HepG2 (cell line): ENCODE measurements around the gene JPH2. TPM values are rescaled to one million over a fixed set of nuclear protein-coding genes. Genes with fewer than 3 reads are reported as not detected.

Source experiments
- CCAR2 ChIP-seq: fragments of 200-400 bp; formaldehyde crosslinking; optimal IDR thresholded peaks from 2 replicates; pipeline ENCODE3; 2018; ENCODE audit warnings: low read depth, mild to moderate bottlenecking, low read length, moderate library complexity
- KDM1A ChIP-seq: IDR thresholded peaks from 2 replicates; pipeline ENCODE4 v1.6.1; 2016; ENCODE audit warnings: missing compliant biosample characterization
- MAFK ChIP-seq, 2 experiments: IDR thresholded peaks in 1 of 2; conservative IDR thresholded peaks in 1 of 2; 2 replicates each; pipeline ENCODE4 v1.6.1; 2011; ENCODE audit warnings: improper control_type of control experiment in 2 of 2, low read length in 2 of 2
- MTA3 ChIP-seq: sonication (generic); formaldehyde crosslinking; IDR thresholded peaks from 2 replicates; pipeline ENCODE4 v1.4.0; 2020; ENCODE audit warnings: missing genetic modification reagents
- NFRKB ChIP-seq: fragments of 450-650 bp; IDR thresholded peaks from 2 replicates; pipeline ENCODE4 v1.6.1; 2017
- PCBP2 ChIP-seq: fragments of 200-400 bp; formaldehyde crosslinking; optimal IDR thresholded peaks from 2 replicates; pipeline ENCODE3; 2018; ENCODE audit warnings: low read length, low read depth; ENCODE audit not compliant: poor library complexity, severe bottlenecking
- POLR2A ChIP-seq, 2 experiments: IDR thresholded peaks; 2 replicates each; pipeline ENCODE4 v1.6.1; 2011; ENCODE audit warnings: low read depth in 2 of 2, low read length in 2 of 2, mild to moderate bottlenecking in 1 of 2, moderate library complexity in 1 of 2; ENCODE audit not compliant: insufficient read depth in 1 of 2
- POLR2G ChIP-seq: fragments of 200-400 bp; formaldehyde crosslinking; IDR thresholded peaks from 2 replicates; pipeline ENCODE4 v1.6.1; 2018; ENCODE audit warnings: mild to moderate bottlenecking, low read depth, low read length, moderate library complexity
- SIX4 ChIP-seq: sonication (generic); formaldehyde crosslinking; IDR thresholded peaks from 2 replicates; pipeline ENCODE4 v1.4.0; 2020; ENCODE audit warnings: missing genetic modification reagents
- SOX13 ChIP-seq, 3 experiments: fragments of 450-650 bp in 1 of 3; sonication (generic) in 1 of 3; formaldehyde crosslinking in 1 of 3; IDR thresholded peaks in 2 of 3; conservative IDR thresholded peaks in 1 of 3; 2 replicates each; pipeline versions ENCODE4 v1.5.0 to v1.6.1; 2016 to 2020; ENCODE audit warnings: antibody characterized with exemption in 1 of 3, mild to moderate bottlenecking in 1 of 3, missing compliant biosample characterization in 1 of 3, missing genetic modification reagents in 1 of 3, moderate library complexity in 1 of 3
- SP5 ChIP-seq: IDR thresholded peaks from 2 replicates; pipeline ENCODE4 v1.6.1; 2016; ENCODE audit warnings: low read depth, borderline replicate concordance
- YEATS2 ChIP-seq: sonication (generic); formaldehyde crosslinking; IDR thresholded peaks from 2 replicates; pipeline ENCODE4 v1.4.0; 2020; ENCODE audit warnings: missing genetic modification reagents, borderline replicate concordance
- ZC3H13 ChIP-seq: sonication (generic); formaldehyde crosslinking; IDR thresholded peaks from 2 replicates; pipeline ENCODE4 v1.8.1; 2023; ENCODE audit warnings: mild to moderate bottlenecking, missing genetic modification reagents, moderate library complexity
- ZFP41 ChIP-seq: sonication (generic); formaldehyde crosslinking; IDR thresholded peaks from 2 replicates; pipeline ENCODE4 v1.4.0; 2020; ENCODE audit warnings: mild to moderate bottlenecking, missing genetic modification reagents, borderline replicate concordance
- ZFP90 ChIP-seq: sonication (generic); formaldehyde crosslinking; IDR thresholded peaks from 2 replicates; pipeline ENCODE4 v1.8.0; 2022; ENCODE audit warnings: missing genetic modification reagents, mild to moderate bottlenecking, inconsistent platforms, borderline replicate concordance
- ZNF225 ChIP-seq: sonication (generic); formaldehyde crosslinking; IDR thresholded peaks from 2 replicates; pipeline ENCODE4 v1.4.0; 2020; ENCODE audit warnings: mild to moderate bottlenecking, missing genetic modification reagents
- ZNF234 ChIP-seq: sonication (generic); formaldehyde crosslinking; conservative IDR thresholded peaks from 2 replicates; pipeline ENCODE4 v1.5.1; 2020; ENCODE audit warnings: mild to moderate bottlenecking, missing genetic modification reagents
- ZNF34 ChIP-seq: sonication (generic); formaldehyde crosslinking; IDR thresholded peaks from 2 replicates; pipeline ENCODE4 v1.4.0; 2020; ENCODE audit warnings: mild to moderate bottlenecking, missing genetic modification reagents, borderline replicate concordance
- ZNF549 ChIP-seq: sonication (generic); formaldehyde crosslinking; IDR thresholded peaks from 2 replicates; pipeline ENCODE4 v1.5.0; 2020; ENCODE audit warnings: missing genetic modification reagents
- ZSCAN25 ChIP-seq: sonication (generic); formaldehyde crosslinking; IDR thresholded peaks from 2 replicates; pipeline ENCODE4 v1.8.0; 2022; ENCODE audit warnings: mild to moderate bottlenecking, missing genetic modification reagents
- polyA plus RNA-seq, 8 experiments: library from polyadenylated mRNA; depleted of rRNA in 3 of 8; stranded (reverse) in 7 of 8; unstranded in 1 of 8; fragments of >200 nt; fragmentation: Illumina TruSeq in 4 of 8; extraction: Trizol in 4 of 8; gene quantifications; 2 replicates each; pipeline versions ENCODE4 v1.2.1 to v1.2.3, GENCODE V29; 2011 to 2016; ENCODE audit warnings: low read depth in 4 of 8, missing spikeins in 1 of 8, mixed read lengths in 1 of 8; ENCODE audit not compliant: insufficient read depth in 1 of 8
- total RNA-seq, 5 experiments: library from RNA; depleted of rRNA; stranded (reverse); fragments of >200 nt; fragmentation: Illumina TruSeq; extraction: Trizol; gene quantifications; 2 replicates each; pipeline ENCODE4 v1.2.3, GENCODE V29; 2016; ENCODE audit warnings: low read depth in 1 of 5
- TF ChIP-seq, protein P1 (sequence below): IDR thresholded peaks from 2 replicates; pipeline ENCODE4 v1.6.1; 2016; ENCODE audit warnings: missing biosample characterization, missing genetic modification reagents, low read depth
- TF ChIP-seq, protein P2 (sequence below): IDR thresholded peaks from 2 replicates; pipeline ENCODE4 v1.6.1; 2016; ENCODE audit warnings: missing compliant biosample characterization, missing genetic modification reagents, borderline replicate concordance
- TF ChIP-seq, protein P3 (sequence below): fragments of 450-650 bp; IDR thresholded peaks from 2 replicates; pipeline ENCODE4 v1.6.1; 2016
- TF ChIP-seq, protein P4 (sequence below): IDR thresholded peaks from 2 replicates; pipeline ENCODE4 v1.6.1; 2016; ENCODE audit warnings: low read depth, control low read depth

Gene JPH2
- total and polyA plus RNA-seq, 2 of the 13 experiments (the other 11 are each of a cell fraction or from before 2014, with no cell fraction given), result 0.42 TPM; not detected in 1

DNA sequence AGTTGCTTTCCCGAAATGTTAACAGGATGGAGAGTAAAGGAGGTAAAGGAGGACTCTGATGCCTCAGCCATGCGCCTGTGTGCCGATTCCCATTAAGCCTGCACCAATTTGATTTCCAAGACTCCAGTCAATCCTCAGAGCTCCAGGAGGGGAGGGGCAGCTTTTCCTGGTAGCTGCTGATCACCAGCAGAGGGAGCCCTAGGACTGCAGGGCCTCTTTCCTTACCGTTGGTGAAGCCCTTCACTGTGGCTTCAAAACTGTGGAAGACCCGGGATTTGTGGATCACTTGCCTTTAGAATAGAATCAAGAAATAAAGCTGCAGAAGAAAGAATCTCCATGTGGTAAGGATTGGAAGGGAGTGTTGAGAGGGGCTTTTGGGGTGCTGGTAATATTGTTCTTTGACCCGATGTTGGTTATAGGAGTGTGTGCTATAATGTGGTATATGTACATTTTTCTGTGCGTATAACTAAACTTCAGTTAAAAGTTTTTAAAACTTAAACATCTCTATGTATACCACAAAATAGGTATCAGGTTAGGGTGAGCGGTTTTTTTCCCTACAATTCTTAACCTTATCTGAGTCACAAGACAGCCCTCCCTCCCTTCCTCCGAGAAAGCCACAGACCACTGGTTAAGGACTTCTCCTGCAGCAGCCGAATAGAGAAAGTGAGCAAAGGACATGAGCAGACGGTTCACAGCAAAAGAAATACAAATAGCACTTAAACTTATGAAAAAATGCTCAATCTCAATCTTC is 30.5 kb upstream of the JPH2 start (continued):
- TF ChIP-seq ZFP90 (CRISPR knock-in tag), result no peak
- TF ChIP-seq CCAR2, result no peak
- no peak for TF ChIP-seq SIX4 (CRISPR knock-in tag)
- no peak for TF ChIP-seq ZFP41 (CRISPR knock-in tag)
- TF ChIP-seq, protein P1, sequence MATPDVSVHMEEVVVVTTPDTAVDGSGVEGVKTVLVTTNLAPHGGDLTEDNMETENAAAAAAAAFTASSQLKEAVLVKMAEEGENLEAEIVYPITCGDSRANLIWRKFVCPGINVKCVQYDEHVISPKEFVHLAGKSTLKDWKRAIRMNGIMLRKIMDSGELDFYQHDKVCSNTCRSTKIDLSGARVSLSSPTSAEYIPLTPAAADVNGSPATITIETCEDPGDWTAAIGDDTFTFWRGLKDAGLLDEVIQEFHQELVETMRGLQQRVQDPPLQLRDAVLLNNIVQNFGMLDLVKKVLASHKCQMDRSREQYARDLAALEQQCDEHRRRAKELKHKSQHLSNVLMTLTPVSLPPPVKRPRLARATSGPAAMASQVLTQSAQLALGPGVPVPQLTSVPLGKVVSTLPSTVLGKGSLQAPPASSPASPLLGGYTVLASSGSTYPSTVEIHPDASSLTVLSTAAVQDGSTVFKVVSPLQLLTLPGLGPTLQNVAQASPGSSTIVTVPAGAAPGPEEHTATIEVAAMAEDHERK (CRISPR knock-in tag), result no peak
- no peak for TF ChIP-seq ZC3H13 (CRISPR knock-in tag)
- TF ChIP-seq ZNF34 (CRISPR knock-in tag), result no peak
- no peak for TF ChIP-seq MTA3 (CRISPR knock-in tag)
- no peak for TF ChIP-seq NFRKB
- TF ChIP-seq POLR2A (IDR thresholded peaks at IDR 0.05; ENCODE audit: insufficient read depth in 1 of 2, low read depth in 2 of 2, low read length in 2 of 2), result no peak
- TF ChIP-seq MAFK (conservative IDR thresholded peaks at IDR 0.05 in 1 of 2, IDR thresholded peaks at IDR 0.05 in 1 of 2; ENCODE audit: low read length in 2 of 2), result no peak
- TF ChIP-seq KDM1A (CRISPR knock-in tag), result no peak
- TF ChIP-seq YEATS2 (CRISPR knock-in tag), result peak; percentile 69; the same call in 1 of the 2 replicates
- no peak for TF ChIP-seq PCBP2
- TF ChIP-seq, protein P2, sequence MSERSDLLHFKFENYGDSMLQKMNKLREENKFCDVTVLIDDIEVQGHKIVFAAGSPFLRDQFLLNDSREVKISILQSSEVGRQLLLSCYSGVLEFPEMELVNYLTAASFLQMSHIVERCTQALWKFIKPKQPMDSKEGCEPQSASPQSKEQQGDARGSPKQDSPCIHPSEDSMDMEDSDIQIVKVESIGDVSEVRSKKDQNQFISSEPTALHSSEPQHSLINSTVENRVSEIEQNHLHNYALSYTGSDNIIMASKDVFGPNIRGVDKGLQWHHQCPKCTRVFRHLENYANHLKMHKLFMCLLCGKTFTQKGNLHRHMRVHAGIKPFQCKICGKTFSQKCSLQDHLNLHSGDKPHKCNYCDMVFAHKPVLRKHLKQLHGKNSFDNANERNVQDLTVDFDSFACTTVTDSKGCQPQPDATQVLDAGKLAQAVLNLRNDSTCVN (CRISPR knock-in tag), result peak; percentile 37; the same call in 1 of the 2 replicates
- TF ChIP-seq SOX13 (IDR thresholded peaks at IDR 0.05), result no peak
- no peak; a peak in 1 of 4 replicates for TF ChIP-seq SOX13 (CRISPR knock-in tag; conservative IDR thresholded peaks at IDR 0.05 in 1 of 2, IDR thresholded peaks at IDR 0.05 in 1 of 2)
- TF ChIP-seq ZNF225 (CRISPR knock-in tag), result no peak
- TF ChIP-seq, protein P3, sequence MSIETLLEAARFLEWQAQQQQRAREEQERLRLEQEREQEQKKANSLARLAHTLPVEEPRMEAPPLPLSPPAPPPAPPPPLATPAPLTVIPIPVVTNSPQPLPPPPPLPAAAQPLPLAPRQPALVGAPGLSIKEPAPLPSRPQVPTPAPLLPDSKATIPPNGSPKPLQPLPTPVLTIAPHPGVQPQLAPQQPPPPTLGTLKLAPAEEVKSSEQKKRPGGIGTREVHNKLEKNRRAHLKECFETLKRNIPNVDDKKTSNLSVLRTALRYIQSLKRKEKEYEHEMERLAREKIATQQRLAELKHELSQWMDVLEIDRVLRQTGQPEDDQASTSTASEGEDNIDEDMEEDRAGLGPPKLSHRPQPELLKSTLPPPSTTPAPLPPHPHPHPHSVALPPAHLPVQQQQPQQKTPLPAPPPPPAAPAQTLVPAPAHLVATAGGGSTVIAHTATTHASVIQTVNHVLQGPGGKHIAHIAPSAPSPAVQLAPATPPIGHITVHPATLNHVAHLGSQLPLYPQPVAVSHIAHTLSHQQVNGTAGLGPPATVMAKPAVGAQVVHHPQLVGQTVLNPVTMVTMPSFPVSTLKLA, result no peak
- no peak for TF ChIP-seq ZSCAN25 (CRISPR knock-in tag)
- no peak for TF ChIP-seq ZNF549 (CRISPR knock-in tag)
- TF ChIP-seq ZNF234 (CRISPR knock-in tag), result no peak
- peak; percentile 50; the same call in 1 of the 2 replicates for TF ChIP-seq SP5
- TF ChIP-seq, protein P4, sequence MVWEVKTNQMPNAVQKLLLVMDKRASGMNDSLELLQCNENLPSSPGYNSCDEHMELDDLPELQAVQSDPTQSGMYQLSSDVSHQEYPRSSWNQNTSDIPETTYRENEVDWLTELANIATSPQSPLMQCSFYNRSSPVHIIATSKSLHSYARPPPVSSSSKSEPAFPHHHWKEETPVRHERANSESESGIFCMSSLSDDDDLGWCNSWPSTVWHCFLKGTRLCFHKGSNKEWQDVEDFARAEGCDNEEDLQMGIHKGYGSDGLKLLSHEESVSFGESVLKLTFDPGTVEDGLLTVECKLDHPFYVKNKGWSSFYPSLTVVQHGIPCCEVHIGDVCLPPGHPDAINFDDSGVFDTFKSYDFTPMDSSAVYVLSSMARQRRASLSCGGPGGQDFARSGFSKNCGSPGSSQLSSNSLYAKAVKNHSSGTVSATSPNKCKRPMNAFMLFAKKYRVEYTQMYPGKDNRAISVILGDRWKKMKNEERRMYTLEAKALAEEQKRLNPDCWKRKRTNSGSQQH (CRISPR knock-in tag), result peak; percentile 54; the same call in 1 of the 2 replicates
- no peak for TF ChIP-seq POLR2G
